ENCODE measurements around the gene SLC10A7. TPM values are rescaled to one million over a fixed set of nuclear protein-coding genes. Genes with fewer than 3 reads are reported as not detected.

SLC10A7 gene
- total and polyA plus RNA-seq, 10 of the 15 experiments (the other 5 are each of a cell fraction or from before 2014, with no cell fraction given): 4.6 to 23.7 (median 15.6) TPM

- RAD21 ChIA-PET (ENCODE audit: unreplicated experiment): no interaction called here
- TF ChIP-seq JUNB (IDR thresholded peaks at IDR 0.05) (no peak), MYB (IDR thresholded peaks at IDR 0.05; ENCODE audit: borderline replicate concordance, low read depth, low read length) (no peak)
- Histone ChIP-seq H4K20me1 (ENCODE audit: control insufficient read depth, insufficient read depth) (no peaks in the 10 kb centered on the region), H3K4me3 (no peak overlapping the region), H3K4me2 (ENCODE audit: control insufficient read depth, insufficient read depth) (no peak overlapping the region), H3K9me3 (replicated peaks; ENCODE audit: control insufficient read depth, insufficient read depth, low read length) (peaks cover 5% of the 10 kb centered on the region; the same call in 2 of the 3 replicates), H2AFZ (ENCODE audit: control insufficient read depth, low read depth, low read length) (no peak overlapping the region), H3K4me1 (ENCODE audit: control insufficient read depth, insufficient read depth, low read length) (peaks cover 14% of the 10 kb centered on the region; the same call in 1 of the 2 replicates), H3K27ac (ENCODE audit: control insufficient read depth, insufficient read depth) (no peak overlapping the region), H3K79me2 (ENCODE audit: control insufficient read depth, insufficient read depth, low read length) (peaks cover 4% of the 10 kb centered on the region), H3K36me3 (ENCODE audit: control insufficient read depth in 2 of 2, insufficient read depth in 2 of 2, low read length in 1 of 2) (no peaks in the 10 kb centered on the region), H3K9ac (ENCODE audit: control insufficient read depth, insufficient read depth, low read length) (no peak overlapping the region), H3K27me3 (replicated peaks in 1 of 2; ENCODE audit: control insufficient read depth in 2 of 2, insufficient read depth in 2 of 2, low read length in 1 of 2) (no peaks in the 10 kb centered on the region)
- intact Hi-C loops (cut with micrococcal nuclease; ENCODE audit: unreplicated experiment) (loop anchor here (5.0 kb wide), 2 partner anchors 34 to 106 kb away; no protein-coding TSS in a partner anchor), in situ Hi-C loops (cut with MboI) (no loop called here)
- FAIRE-seq (no peak), ATAC-seq (no peak), DNase-seq (ENCODE audit: low read depth, low spot score) (no peak)
- no TSS peak for BruUV-seq (replicated peaks)
- POLR2A ChIA-PET: no interaction called here
- CTCF ChIA-PET: interaction anchor here (0.8 kb wide), 1 partner anchor 10 kb away, joined by 3 read pairs; no protein-coding TSS in a partner anchor
- SMC1A ChIA-PET (ENCODE audit: uncharacterized antibody, unreplicated experiment): interaction anchor here (0.6 to 1.9 kb wide), 4 partner anchors 9 to 72 kb away, joined by 3 to 9 read pairs (median 6); no protein-coding TSS in a partner anchor
- WGBS (ENCODE audit: insufficient coverage, insufficient replicate concordance, low lambda C conversion rate, missing lambda C conversion rate): 96% methylated on average over 5 of the region's 5 CpGs
Measured at GRCh38 chr4:146453181-146453807, 68.4 kb downstream of the SLC10A7 start.

GRCh38 chr4:146450524-146450923 is 71.2 kb downstream of the SLC10A7 start:
- in situ Hi-C loops (cut with MboI): no loop called here
- CTCF ChIA-PET: no interaction called here
- Histone ChIP-seq H3K4me3 (peak overlapping the region; percentile 57), H3K27me3 (replicated peaks in 1 of 2; ENCODE audit: control insufficient read depth in 2 of 2, insufficient read depth in 2 of 2, low read length in 1 of 2) (no peaks in the 10 kb centered on the region), H2AFZ (ENCODE audit: control insufficient read depth, low read depth, low read length) (peak overlapping the region; percentile 66), H3K4me2 (ENCODE audit: control insufficient read depth, insufficient read depth) (peak overlapping the region; percentile 56), H3K36me3 (ENCODE audit: control insufficient read depth in 2 of 2, insufficient read depth in 2 of 2, low read length in 1 of 2) (no peaks in the 10 kb centered on the region; a peak in 1 of 4 replicates), H3K79me2 (ENCODE audit: control insufficient read depth, insufficient read depth, low read length) (peaks cover 4% of the 10 kb centered on the region), H4K20me1 (ENCODE audit: control insufficient read depth, insufficient read depth) (no peaks in the 10 kb centered on the region), H3K9ac (ENCODE audit: control insufficient read depth, insufficient read depth, low read length) (peak overlapping the region; percentile 51), H3K27ac (ENCODE audit: control insufficient read depth, insufficient read depth) (peak overlapping the region; percentile 28), H3K4me1 (ENCODE audit: control insufficient read depth, insufficient read depth, low read length) (peaks cover 14% of the 10 kb centered on the region; the same call in 1 of the 2 replicates), H3K9me3 (replicated peaks; ENCODE audit: control insufficient read depth, insufficient read depth, low read length) (peaks cover 5% of the 10 kb centered on the region; the same call in 2 of the 3 replicates)
- RAD21 ChIA-PET (ENCODE audit: unreplicated experiment): interaction anchor here (1.6 kb wide), 1 partner anchor 70 kb away, joined by 4 read pairs; no protein-coding TSS in a partner anchor
- no peak for FAIRE-seq
- intact Hi-C loops (cut with micrococcal nuclease; ENCODE audit: unreplicated experiment): loop anchor here (5.0 kb wide), 2 partner anchors 37 to 103 kb away; no protein-coding TSS in a partner anchor
- ATAC-seq: peak; percentile 92
- SMC1A ChIA-PET (ENCODE audit: uncharacterized antibody, unreplicated experiment): interaction anchor here (1.0 to 1.1 kb wide), 3 partner anchors 11 to 38 kb away, joined by 3 to 4 read pairs (median 3); no protein-coding TSS in a partner anchor
- no peak for DNase-seq (ENCODE audit: low read depth, low spot score)
- POLR2A ChIA-PET: interaction anchor here (0.6 to 0.8 kb wide), 2 partner anchors 11 to 18 kb away, joined by 3 read pairs; no protein-coding TSS in a partner anchor
- BruUV-seq (replicated peaks): no TSS peak
- TF ChIP-seq REST (IDR thresholded peaks at IDR 0.05; ENCODE audit: low read depth, low read length): no peak
- TF ChIP-seq ZNF592 (IDR thresholded peaks at IDR 0.05): no peak
- no peak for TF ChIP-seq SMC3 (IDR thresholded peaks at IDR 0.05; ENCODE audit: borderline replicate concordance, low read length)
- TF ChIP-seq STAT3 (IDR thresholded peaks at IDR 0.05; ENCODE audit: low read depth, low read length): no peak
- TF ChIP-seq RELA (IDR thresholded peaks at IDR 0.05; ENCODE audit: borderline replicate concordance, partially characterized antibody): no peak
- no peak for TF ChIP-seq SPI1 (IDR thresholded peaks at IDR 0.05; ENCODE audit: borderline replicate concordance, insufficient read depth, low read depth, low read length)
